NCI-H128 (cell line): Measurements from ENCODE around the gene PPP1R9B.

Experiments
- DNase-seq: peaks from one replicate; lab custom pipeline; 2025; ENCODE audit not compliant: unreplicated experiment; lab: John Stamatoyannopoulos, UW

Gene PPP1R9B

DNA sequence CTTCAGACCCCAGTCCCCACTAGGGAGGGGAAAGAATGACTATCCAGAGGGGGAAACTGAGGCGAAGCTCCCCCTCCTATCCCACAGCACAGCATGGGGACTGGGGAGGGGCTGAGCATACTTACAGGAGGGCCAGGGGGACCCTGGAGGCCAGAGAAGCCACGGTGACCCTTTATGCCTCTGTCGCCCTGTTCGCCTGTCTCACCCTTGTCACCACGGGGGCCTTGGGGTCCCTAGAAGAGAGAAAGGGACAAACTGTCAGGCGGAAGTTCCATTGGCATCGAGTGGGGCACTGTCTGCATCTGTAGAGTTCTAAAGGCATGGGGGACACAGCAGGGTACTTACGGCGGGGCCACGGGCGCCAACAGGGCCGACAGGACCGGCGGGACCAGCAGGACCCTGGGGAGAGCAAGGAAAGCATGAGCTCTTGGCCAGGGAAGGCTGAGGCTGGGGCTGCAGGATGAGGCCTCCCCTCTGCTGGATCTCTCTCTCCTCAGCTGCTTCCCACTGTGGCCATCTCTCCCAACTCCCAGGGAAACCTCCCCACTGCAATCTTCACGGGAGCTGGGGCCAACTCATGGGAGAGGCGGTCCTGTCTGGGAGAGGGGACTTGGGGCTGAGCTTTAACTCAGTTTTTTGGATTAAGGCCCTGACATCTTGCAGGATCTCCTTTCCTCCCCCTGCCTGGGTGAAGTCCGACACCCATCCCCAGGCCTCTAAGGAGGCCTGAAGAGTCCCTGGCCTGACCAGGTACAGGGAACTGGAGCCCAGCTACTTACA, 37.5 kb upstream of the PPP1R9B start:
- DNase-seq, result no peak

DNA sequence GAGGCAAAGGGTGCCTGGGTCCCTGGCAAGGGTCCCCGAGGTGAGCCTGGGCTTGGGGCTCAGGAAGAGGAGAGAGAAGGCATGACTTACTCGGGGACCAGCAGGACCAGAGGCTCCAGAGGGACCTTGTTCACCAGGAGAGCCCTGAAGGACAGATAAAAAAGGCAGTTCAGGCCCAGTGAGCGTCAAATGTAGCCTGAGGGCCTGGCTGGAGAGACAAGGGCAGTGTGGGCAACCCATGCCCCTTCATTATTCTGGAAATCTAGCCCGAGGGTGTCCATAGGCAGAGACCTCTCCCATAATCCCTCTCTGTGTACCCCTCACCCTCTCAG, 36.9 kb upstream of the PPP1R9B start:
- no peak for DNase-seq

GRCh38 chr17:50186661-50187393, 36.4 kb upstream of the PPP1R9B start:
- DNase-seq, result no peak

- no peak for DNase-seq
Measured at GRCh38 chr17:50185631-50186471, 35.4 kb upstream of the PPP1R9B start.

GRCh38 chr17:50184611-50185398, 34.3 kb upstream of the PPP1R9B start:
- no peak for DNase-seq

DNA sequence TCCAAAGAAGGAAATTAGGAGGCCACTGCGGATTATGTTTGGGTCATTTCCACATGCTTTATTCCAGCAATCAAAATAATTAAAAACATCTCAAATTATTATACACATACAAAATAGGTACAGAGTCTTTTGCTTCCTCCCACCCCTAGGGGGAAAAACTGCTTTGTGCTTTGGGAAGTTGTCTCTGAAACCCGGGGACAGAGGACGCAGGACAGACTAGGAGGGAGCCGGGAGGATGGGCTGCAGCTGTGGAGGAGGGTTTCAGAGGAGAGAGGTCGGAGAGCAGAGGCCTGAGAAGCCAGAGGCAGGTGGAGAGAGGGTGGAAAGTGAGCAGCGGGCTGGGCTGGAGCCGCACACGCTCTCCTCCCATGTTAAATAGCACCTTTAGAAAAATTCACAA, 33.6 kb upstream of the PPP1R9B start:
- no peak for DNase-seq

DNA sequence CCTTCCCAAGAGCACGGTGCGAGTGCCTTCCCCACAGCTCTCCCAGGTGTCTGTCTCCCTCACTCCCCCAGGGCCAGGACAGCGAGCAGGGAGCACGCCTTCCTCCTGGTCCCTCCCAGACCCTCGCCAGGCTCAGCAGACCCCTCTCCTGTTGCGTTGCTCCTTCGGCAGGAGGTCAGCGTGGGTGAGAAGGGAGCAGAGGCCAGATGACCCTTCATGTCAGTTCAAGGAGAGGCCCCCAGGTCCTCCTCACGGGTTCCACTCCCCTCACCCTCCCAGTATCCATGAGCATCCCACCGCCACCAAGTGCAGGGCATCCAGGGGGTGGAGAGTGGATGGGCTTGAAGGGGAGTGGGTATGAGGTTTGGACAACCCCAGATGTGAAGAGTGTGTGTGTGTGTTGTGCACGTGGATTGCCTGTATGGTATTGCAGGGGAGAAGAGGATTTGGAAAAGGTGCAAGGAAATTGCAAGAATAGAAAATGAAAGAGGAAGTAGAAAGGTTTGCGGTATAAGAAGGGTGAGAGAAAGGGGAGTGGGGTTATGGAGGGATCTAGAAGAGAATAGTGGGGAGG, 33.0 kb upstream of the PPP1R9B start:
- DNase-seq, result no peak

- DNase-seq, result no peak
Measured at GRCh38 chr17:50182783-50183420, 32.4 kb upstream of the PPP1R9B start.

- DNase-seq, result no peak
Measured at GRCh38 chr17:50181591-50182560, 31.4 kb upstream of the PPP1R9B start.

DNA sequence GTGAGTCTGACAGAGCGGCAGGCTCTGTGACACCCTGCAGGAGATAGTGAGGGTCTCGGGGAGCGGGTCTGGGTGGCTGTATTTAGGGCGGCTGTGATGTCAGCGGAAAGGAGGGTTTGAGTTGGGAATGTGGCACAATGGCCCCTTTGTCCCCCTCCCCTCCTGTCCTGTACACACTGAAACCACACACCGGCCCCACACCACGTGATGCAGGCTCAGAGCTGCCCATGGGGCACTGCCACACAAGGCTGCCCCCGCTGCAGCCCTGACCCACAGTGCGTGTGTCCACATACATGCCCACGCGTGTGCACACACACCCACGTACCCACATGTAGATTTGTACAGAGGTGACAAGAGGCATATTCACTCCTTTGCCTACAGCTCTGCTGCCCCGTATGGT, 30.7 kb upstream of the PPP1R9B start:
- no peak for DNase-seq

- DNase-seq, result no peak
Measured at GRCh38 chr17:50180620-50181019, 30.1 kb upstream of the PPP1R9B start.

GRCh38 chr17:50180111-50180510, 29.6 kb upstream of the PPP1R9B start:
- DNase-seq, result no peak

DNA sequence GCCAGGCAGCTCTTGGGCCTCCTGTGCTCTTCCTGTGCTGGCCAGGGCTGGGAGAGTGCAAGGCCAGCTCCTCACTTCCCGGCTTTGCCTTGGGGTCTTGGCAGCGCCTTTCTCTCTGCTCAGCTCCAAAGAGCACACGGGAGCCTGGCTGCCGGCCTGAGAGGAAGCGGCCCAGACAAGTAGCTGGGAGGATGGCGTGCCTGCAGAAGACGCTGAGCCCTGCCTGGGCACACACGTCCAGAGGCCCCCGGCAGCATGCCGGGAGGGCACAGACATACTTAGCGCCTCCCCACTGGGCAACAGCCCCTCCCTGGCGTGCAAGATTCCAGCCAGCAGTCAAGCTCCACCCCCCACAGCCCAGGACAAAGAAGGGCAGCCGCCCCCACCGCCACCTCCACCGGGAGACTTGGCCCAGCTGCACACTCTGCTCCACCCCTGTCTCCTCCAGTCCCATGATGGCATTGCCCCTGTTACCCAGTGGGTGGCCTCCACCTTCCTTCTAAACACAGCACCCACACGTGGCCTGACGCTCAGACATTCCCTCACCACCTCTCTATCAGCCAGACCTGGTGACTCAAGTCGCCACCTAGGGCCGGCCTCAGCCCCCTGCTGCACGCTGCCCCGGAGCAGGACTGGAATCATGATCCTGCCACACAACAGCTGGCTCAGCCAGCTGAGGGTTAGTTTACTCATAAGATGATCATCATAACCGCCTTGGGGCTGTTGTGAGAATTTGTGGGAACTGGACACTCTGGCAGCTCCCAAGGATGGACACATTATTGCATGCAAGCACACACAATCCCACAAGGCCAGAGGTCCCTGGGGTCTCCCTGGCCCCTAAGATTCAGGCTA, 27.7 kb upstream of the PPP1R9B start:
- DNase-seq, result no peak

DNA sequence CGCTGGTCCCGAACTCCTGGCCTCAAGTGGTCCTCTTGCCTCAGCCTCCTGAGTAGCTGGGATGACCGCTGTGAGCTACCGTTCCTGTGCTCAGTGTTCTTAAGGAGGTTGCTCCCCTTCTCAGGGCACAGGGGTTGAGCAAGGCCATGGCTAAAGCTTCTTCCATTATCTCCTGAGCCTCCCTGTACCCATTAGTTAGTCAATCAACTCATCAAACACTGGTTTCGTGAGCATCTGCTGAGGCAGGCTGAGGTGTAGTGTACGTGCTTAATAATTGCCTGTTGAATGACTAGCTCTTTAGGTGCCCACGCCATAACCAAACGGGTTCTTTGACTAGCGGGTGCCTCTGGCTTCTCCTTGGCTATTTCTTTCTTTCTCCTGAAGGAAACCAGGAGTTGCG, 27.0 kb upstream of the PPP1R9B start:
- DNase-seq, result no peak

DNA sequence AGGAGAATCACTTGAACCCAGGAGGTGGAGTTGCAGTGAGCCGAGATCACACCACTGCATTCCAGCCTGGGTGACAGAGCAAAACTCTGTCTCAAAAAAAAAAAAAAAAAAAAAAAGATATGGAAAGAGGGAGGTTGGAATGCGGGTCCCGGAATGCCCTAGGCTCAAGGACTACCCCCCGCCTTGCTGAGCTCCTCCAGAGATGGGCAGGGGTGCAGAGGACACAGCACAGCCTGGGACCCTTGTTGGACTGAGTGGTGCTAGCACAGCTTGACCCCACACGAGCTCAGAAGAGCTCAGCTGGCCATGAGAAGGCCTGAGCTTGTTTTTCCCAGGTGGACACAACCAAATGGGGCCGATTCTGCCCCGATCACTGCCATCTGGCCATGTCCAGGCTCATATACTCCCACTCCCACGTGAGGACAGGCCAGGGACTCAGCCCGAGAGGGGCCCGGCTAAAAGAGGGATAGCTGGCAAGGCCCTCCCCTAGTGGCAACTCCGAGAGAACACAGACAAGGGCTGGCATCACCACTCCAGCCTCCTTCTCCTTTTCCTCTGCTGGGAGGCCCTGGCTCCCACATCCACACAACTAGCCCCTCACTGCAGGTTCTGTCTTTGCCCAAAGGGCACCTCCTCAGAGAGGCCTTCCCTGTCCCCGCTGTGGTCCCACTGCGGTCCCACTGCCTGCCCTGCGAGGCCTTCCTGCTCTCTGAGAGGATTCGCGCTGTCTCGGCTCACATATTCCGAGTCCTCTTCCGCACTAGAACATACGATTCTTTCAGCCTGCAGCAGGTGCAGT, 26.3 kb upstream of the PPP1R9B start:
- no peak for DNase-seq

DNA sequence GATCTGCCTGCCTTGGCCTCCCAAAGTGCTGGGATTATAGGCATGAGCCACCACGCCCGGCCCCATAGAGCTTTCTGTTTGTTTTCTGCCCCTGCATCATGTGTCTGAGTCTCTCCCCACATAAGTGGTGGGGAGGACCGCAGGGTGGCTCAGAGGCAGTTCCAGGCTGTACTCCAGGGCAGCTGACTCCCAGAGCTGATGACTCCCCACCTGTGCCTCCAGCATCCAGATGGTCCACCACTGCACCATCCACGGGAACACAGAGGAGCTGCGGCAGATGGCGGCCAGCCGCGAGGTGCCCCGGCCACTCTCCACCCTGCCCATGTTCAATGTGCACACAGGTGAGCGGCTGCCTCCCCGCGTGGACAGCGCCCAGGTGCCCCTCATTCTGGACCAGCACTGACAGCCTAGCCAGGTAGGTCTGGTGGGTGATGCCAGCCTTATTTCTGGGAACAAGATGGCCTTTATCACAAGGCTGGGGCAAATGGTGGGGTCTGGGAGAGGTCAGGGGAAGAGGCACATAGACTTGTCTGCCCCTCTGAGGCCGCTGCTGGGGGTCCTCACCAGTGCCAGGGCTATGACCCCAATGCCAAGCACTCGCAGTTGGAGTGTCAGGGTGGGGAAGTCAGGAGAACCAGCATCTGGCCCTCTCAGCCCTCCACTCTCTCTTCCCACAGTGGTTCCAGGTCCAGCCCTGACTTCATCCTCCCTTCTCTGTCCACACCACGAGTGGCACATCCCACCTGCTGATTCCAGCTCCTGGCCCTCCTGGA, 24.7 kb upstream of the PPP1R9B start:
- no peak for DNase-seq

DNA sequence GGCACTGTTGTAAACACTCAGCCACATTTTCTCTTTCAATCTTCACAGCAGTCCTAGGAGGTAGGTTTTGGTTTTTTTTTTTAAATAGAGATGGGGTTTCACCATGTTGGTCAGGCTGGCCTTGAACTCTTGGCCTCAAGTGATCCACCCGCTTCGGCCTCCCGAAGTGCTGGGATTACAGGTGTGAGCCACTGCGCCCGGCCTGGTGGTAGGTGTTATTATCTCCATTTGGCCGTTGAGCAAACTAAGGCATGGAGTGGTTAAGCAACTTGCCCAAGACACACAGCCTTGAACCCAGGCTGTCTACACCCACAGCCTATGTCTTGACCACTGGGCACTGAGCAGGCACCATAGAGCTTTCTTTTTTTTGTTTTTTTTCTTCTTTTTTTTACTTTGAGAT, 24.0 kb upstream of the PPP1R9B start:
- DNase-seq, result no peak
